Measurements from ENCODE around the gene CA10. TPM values are rescaled to one million over a fixed set of nuclear protein-coding genes. Genes with fewer than 3 reads are reported as not detected.

CA10 gene
- total and polyA plus RNA-seq, 2 experiments from 2014 or later: 0.92 to 1.5 TPM

- Histone ChIP-seq H3K79me2 (replicated peaks; ENCODE audit: insufficient read depth) (no peaks in the 10 kb centered on the region), H3K4me3 (no peak overlapping the region), H3K27me3 (ENCODE audit: insufficient read depth) (no peaks in the 10 kb centered on the region), H3K9me2 (ENCODE audit: insufficient read depth) (peaks cover 8% of the 10 kb centered on the region; the same call in 1 of the 2 replicates), H3K4me1 (ENCODE audit: insufficient read depth) (no peaks in the 10 kb centered on the region), H3K4me2 (no peak overlapping the region), H3K36me3 (ENCODE audit: insufficient read depth) (no peaks in the 10 kb centered on the region), H3F3A (replicated peaks; ENCODE audit: low read depth) (no peaks in the 10 kb centered on the region), H3K27ac (ENCODE audit: low read depth) (no peak overlapping the region), H2AFZ (no peak overlapping the region), H4K20me1 (replicated peaks; ENCODE audit: insufficient read depth) (no peaks in the 10 kb centered on the region)
- no peak for ATAC-seq
- Mint-ChIP-seq H3K36me3 (ENCODE audit: low read depth) (no peaks in the 10 kb centered on the region), H3K27ac (no peak overlapping the region), H3K9me3 (no peaks in the 10 kb centered on the region), H3K4me3 (no peak overlapping the region), H3K4me1 (no peaks in the 10 kb centered on the region), H3K27me3 (ENCODE audit: insufficient read depth, low read depth, poor library complexity) (no peaks in the 10 kb centered on the region)
- DNase-seq (ENCODE audit: low spot score): no peak
- no peak for TF ChIP-seq ZNF331 (CRISPR knock-in tag; IDR thresholded peaks at IDR 0.05; ENCODE audit: low read depth)
- no peak for TF ChIP-seq JUNB (IDR thresholded peaks at IDR 0.05; ENCODE audit: unreplicated experiment)
- TF ChIP-seq ZNF114 (CRISPR knock-in tag; IDR thresholded peaks at IDR 0.05): no peak
- TF ChIP-seq EZH2phosphoT487 (IDR thresholded peaks at IDR 0.05; ENCODE audit: unreplicated experiment): no peak
- no peak for TF ChIP-seq STAT1 (IDR thresholded peaks at IDR 0.05; ENCODE audit: unreplicated experiment)
- TF ChIP-seq EZH2 (IDR thresholded peaks at IDR 0.05; ENCODE audit: low read depth, unreplicated experiment): no peak
- no peak for TF ChIP-seq CREB1 (CRISPR knock-in tag; IDR thresholded peaks at IDR 0.05; ENCODE audit: low read depth)
- TF ChIP-seq NANOG (IDR thresholded peaks at IDR 0.05; ENCODE audit: borderline replicate concordance): no peak
- no peak for TF ChIP-seq POLR2AphosphoS5 (IDR thresholded peaks at IDR 0.05; ENCODE audit: low read depth)
- no peak for TF ChIP-seq ETS1 (IDR thresholded peaks at IDR 0.05)
- TF ChIP-seq, protein P1, sequence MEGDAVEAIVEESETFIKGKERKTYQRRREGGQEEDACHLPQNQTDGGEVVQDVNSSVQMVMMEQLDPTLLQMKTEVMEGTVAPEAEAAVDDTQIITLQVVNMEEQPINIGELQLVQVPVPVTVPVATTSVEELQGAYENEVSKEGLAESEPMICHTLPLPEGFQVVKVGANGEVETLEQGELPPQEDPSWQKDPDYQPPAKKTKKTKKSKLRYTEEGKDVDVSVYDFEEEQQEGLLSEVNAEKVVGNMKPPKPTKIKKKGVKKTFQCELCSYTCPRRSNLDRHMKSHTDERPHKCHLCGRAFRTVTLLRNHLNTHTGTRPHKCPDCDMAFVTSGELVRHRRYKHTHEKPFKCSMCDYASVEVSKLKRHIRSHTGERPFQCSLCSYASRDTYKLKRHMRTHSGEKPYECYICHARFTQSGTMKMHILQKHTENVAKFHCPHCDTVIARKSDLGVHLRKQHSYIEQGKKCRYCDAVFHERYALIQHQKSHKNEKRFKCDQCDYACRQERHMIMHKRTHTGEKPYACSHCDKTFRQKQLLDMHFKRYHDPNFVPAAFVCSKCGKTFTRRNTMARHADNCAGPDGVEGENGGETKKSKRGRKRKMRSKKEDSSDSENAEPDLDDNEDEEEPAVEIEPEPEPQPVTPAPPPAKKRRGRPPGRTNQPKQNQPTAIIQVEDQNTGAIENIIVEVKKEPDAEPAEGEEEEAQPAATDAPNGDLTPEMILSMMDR (conservative IDR thresholded peaks at IDR 0.05; ENCODE audit: low read depth in 2 of 2): no peak
- TF ChIP-seq, protein P2, sequence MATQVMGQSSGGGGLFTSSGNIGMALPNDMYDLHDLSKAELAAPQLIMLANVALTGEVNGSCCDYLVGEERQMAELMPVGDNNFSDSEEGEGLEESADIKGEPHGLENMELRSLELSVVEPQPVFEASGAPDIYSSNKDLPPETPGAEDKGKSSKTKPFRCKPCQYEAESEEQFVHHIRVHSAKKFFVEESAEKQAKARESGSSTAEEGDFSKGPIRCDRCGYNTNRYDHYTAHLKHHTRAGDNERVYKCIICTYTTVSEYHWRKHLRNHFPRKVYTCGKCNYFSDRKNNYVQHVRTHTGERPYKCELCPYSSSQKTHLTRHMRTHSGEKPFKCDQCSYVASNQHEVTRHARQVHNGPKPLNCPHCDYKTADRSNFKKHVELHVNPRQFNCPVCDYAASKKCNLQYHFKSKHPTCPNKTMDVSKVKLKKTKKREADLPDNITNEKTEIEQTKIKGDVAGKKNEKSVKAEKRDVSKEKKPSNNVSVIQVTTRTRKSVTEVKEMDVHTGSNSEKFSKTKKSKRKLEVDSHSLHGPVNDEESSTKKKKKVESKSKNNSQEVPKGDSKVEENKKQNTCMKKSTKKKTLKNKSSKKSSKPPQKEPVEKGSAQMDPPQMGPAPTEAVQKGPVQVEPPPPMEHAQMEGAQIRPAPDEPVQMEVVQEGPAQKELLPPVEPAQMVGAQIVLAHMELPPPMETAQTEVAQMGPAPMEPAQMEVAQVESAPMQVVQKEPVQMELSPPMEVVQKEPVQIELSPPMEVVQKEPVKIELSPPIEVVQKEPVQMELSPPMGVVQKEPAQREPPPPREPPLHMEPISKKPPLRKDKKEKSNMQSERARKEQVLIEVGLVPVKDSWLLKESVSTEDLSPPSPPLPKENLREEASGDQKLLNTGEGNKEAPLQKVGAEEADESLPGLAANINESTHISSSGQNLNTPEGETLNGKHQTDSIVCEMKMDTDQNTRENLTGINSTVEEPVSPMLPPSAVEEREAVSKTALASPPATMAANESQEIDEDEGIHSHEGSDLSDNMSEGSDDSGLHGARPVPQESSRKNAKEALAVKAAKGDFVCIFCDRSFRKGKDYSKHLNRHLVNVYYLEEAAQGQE (IDR thresholded peaks at IDR 0.05; ENCODE audit: unreplicated experiment): no peak
- TF ChIP-seq, protein P3, sequence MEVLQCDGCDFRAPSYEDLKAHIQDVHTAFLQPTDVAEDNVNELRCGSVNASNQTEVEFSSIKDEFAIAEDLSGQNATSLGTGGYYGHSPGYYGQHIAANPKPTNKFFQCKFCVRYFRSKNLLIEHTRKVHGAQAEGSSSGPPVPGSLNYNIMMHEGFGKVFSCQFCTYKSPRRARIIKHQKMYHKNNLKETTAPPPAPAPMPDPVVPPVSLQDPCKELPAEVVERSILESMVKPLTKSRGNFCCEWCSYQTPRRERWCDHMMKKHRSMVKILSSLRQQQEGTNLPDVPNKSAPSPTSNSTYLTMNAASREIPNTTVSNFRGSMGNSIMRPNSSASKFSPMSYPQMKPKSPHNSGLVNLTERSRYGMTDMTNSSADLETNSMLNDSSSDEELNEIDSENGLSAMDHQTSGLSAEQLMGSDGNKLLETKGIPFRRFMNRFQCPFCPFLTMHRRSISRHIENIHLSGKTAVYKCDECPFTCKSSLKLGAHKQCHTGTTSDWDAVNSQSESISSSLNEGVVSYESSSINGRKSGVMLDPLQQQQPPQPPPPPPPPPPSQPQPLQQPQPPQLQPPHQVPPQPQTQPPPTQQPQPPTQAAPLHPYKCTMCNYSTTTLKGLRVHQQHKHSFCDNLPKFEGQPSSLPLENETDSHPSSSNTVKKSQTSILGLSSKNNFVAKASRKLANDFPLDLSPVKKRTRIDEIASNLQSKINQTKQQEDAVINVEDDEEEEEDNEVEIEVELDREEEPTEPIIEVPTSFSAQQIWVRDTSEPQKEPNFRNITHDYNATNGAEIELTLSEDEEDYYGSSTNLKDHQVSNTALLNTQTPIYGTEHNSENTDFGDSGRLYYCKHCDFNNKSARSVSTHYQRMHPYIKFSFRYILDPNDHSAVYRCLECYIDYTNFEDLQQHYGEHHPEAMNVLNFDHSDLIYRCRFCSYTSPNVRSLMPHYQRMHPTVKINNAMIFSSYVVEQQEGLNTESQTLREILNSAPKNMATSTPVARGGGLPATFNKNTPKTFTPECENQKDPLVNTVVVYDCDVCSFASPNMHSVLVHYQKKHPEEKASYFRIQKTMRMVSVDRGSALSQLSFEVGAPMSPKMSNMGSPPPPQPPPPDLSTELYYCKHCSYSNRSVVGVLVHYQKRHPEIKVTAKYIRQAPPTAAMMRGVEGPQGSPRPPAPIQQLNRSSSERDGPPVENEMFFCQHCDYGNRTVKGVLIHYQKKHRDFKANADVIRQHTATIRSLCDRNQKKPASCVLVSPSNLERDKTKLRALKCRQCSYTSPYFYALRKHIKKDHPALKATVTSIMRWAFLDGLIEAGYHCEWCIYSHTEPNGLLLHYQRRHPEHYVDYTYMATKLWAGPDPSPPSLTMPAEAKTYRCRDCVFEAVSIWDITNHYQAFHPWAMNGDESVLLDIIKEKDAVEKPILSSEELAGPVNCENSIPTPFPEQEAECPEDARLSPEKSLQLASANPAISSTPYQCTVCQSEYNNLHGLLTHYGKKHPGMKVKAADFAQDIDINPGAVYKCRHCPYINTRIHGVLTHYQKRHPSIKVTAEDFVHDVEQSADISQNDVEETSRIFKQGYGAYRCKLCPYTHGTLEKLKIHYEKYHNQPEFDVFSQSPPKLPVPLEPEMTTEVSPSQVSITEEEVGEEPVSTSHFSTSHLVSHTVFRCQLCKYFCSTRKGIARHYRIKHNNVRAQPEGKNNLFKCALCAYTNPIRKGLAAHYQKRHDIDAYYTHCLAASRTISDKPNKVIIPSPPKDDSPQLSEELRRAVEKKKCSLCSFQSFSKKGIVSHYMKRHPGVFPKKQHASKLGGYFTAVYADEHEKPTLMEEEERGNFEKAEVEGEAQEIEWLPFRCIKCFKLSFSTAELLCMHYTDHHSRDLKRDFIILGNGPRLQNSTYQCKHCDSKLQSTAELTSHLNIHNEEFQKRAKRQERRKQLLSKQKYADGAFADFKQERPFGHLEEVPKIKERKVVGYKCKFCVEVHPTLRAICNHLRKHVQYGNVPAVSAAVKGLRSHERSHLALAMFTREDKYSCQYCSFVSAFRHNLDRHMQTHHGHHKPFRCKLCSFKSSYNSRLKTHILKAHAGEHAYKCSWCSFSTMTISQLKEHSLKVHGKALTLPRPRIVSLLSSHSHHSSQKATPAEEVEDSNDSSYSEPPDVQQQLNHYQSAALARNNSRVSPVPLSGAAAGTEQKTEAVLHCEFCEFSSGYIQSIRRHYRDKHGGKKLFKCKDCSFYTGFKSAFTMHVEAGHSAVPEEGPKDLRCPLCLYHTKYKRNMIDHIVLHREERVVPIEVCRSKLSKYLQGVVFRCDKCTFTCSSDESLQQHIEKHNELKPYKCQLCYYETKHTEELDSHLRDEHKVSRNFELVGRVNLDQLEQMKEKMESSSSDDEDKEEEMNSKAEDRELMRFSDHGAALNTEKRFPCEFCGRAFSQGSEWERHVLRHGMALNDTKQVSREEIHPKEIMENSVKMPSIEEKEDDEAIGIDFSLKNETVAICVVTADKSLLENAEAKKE (CRISPR knock-in tag; IDR thresholded peaks at IDR 0.05): no peak
Observed at GRCh38 chr17:51845776-51846175, 312.7 kb downstream of the CA10 start.

All from GM23338 (cell line).